IMR-90 (cell line): ENCODE measurements around the gene CFAP299. TPM values are rescaled to one million over a fixed set of nuclear protein-coding genes. Genes with fewer than 3 reads are reported as not detected.

Experiments
- ATAC-seq: fragments of 200-7000 bp; cut with Tn5 transposase; 2 replicates; pipeline ENCODE4 v1.9.1; 2020; ENCODE audit warnings: low read depth, mild to moderate bottlenecking, moderate library complexity
- BruUV-seq: library from RNA; stranded (reverse); fragments of 400-500 nt; replicated peaks from 2 replicates; lab custom pipeline; 2021; lab: Mats Ljungman, UMichigan
- CTCF ChIA-PET: fragments of 300-600 bp; formaldehyde crosslinking; extraction: SDS; loops from one replicate; lab custom pipeline; 2021; ENCODE audit warnings: antibody characterized with exemption; lab: Yijun Ruan, JAX
- POLR2A ChIA-PET: fragments of 300-600 bp; sonication (Branson Sonifier 250); formaldehyde crosslinking; loops from one replicate; lab custom pipeline; 2022; ENCODE audit warnings: antibody characterized with exemption; ENCODE audit not compliant: unreplicated experiment; lab: Charles Lee
- DNase-seq: peaks from one replicate; pipeline ENCODE4 v3.0.0; 2013
- H2AFZ ChIP-seq: replicated peaks from 2 replicates; pipeline ENCODE3; 2013; ENCODE audit warnings: low read length, mild to moderate bottlenecking; ENCODE audit not compliant: poor library complexity
- H2AK5ac ChIP-seq: 2 replicates; pipeline ENCODE4 v1.6.1; 2013; ENCODE audit warnings: low read depth, low read length, inconsistent platforms
- H2AK9ac ChIP-seq: replicated peaks from 2 replicates; pipeline ENCODE3; 2013; ENCODE audit warnings: mild to moderate bottlenecking, low read depth, low read length, moderate library complexity; ENCODE audit not compliant: poor library complexity
- H2BK120ac ChIP-seq: 2 replicates; pipeline ENCODE4 v1.6.1; 2013; ENCODE audit warnings: low read depth, low read length, inconsistent platforms
- H2BK15ac ChIP-seq: 3 replicates; pipeline ENCODE4 v1.6.1; 2013; ENCODE audit warnings: low read depth, low read length, inconsistent platforms
- H2BK20ac ChIP-seq: 2 replicates; pipeline ENCODE4 v1.6.1; 2013; ENCODE audit warnings: low read depth, mild to moderate bottlenecking, inconsistent platforms, low read length, moderate library complexity
- H2BK5ac ChIP-seq: 2 replicates; pipeline ENCODE4 v1.6.1; 2013; ENCODE audit warnings: mild to moderate bottlenecking, low read depth, low read length, inconsistent platforms; ENCODE audit not compliant: poor library complexity, severe bottlenecking
- H3K14ac ChIP-seq: replicated peaks from 2 replicates; pipeline ENCODE4 v1.6.1; 2013; ENCODE audit warnings: low read depth, low read length, inconsistent platforms
- H3K18ac ChIP-seq: 2 replicates; pipeline ENCODE4 v1.6.1; 2013; ENCODE audit warnings: low read depth, low read length, control low read depth
- H3K23ac ChIP-seq: 2 replicates; pipeline ENCODE4 v1.6.1; 2013; ENCODE audit warnings: low read depth, low read length, inconsistent platforms
- H3K27ac ChIP-seq: 2 replicates; pipeline ENCODE4 v1.5.1; 2013; ENCODE audit warnings: mild to moderate bottlenecking, control low read depth, low read length; ENCODE audit not compliant: insufficient read depth
- H3K27me3 ChIP-seq: 2 replicates; pipeline ENCODE4 v1.6.1; 2013; ENCODE audit warnings: low read length; ENCODE audit not compliant: control insufficient read depth, insufficient read depth
- H3K36me3 ChIP-seq: 2 replicates; pipeline ENCODE4 v1.6.1; 2013; ENCODE audit warnings: low read length, mixed read lengths; ENCODE audit not compliant: control insufficient read depth, insufficient read depth
- H3K4ac ChIP-seq: 2 replicates; pipeline ENCODE4 v1.6.1; 2013; ENCODE audit warnings: low read depth, low read length, inconsistent platforms
- H3K4me1 ChIP-seq: 2 replicates; pipeline ENCODE4 v1.6.1; 2013; ENCODE audit warnings: low read length, mixed read lengths; ENCODE audit not compliant: control insufficient read depth, insufficient read depth
- H3K4me2 ChIP-seq: 2 replicates; pipeline ENCODE4 v1.6.1; 2013; ENCODE audit warnings: low read depth, mild to moderate bottlenecking, control low read depth, low read length, moderate library complexity
- H3K4me3 ChIP-seq: 2 replicates; pipeline ENCODE4 v1.5.1; 2013; ENCODE audit warnings: low read depth, mild to moderate bottlenecking, control low read depth, low read length, moderate library complexity; ENCODE audit not compliant: insufficient read depth
- H3K56ac ChIP-seq: 2 replicates; pipeline ENCODE4 v1.6.1; 2013; ENCODE audit warnings: low read length, inconsistent platforms; ENCODE audit not compliant: insufficient read depth; ENCODE audit errors: extremely low read depth
- H3K79me1 ChIP-seq, 2 experiments: 2 replicates each; pipeline ENCODE4 v1.6.1; 2013; ENCODE audit warnings: low read length in 2 of 2, inconsistent platforms in 1 of 2, low read depth in 1 of 2
- H3K9ac ChIP-seq: 2 replicates; pipeline ENCODE4 v1.6.1; 2013; ENCODE audit warnings: low read depth, low read length, control low read depth
- H3K9me1 ChIP-seq: 2 replicates; pipeline ENCODE4 v1.6.1; 2013; ENCODE audit warnings: low read length, inconsistent platforms; ENCODE audit not compliant: insufficient read depth
- H3K9me3 ChIP-seq: 2 replicates; pipeline ENCODE4 v1.6.1; 2013; ENCODE audit warnings: low read length; ENCODE audit not compliant: control insufficient read depth, insufficient read depth
- H4K20me1 ChIP-seq: 2 replicates; pipeline ENCODE4 v1.6.1; 2013; ENCODE audit warnings: low read length, inconsistent platforms; ENCODE audit not compliant: insufficient read depth
- H4K5ac ChIP-seq: 2 replicates; pipeline ENCODE4 v1.6.1; 2013; ENCODE audit warnings: mild to moderate bottlenecking, low read depth, low read length, control low read depth
- H4K8ac ChIP-seq, 2 experiments: 2 replicates each; pipeline ENCODE4 v1.6.1; 2013; ENCODE audit warnings: low read depth in 2 of 2, low read length in 2 of 2, control low read depth in 1 of 2, inconsistent platforms in 1 of 2
- H4K91ac ChIP-seq: 2 replicates; pipeline ENCODE4 v1.6.1; 2013; ENCODE audit warnings: low read depth, low read length, inconsistent platforms; ENCODE audit not compliant: insufficient read depth
- CEBPB ChIP-seq: IDR thresholded peaks from 2 replicates; pipeline ENCODE4 v1.6.1; 2012; ENCODE audit warnings: low read depth, low read length, improper control_type of control experiment
- FOS ChIP-seq: fragments of 150-350 bp; IDR thresholded peaks from 2 replicates; pipeline ENCODE4 v1.6.1; 2016; ENCODE audit warnings: low read depth, low read length
- MAFK ChIP-seq: IDR thresholded peaks from 2 replicates; pipeline ENCODE4 v1.6.1; 2012; ENCODE audit warnings: low read depth, low read length, improper control_type of control experiment
- NFE2L2 ChIP-seq: fragments of 150-350 bp; IDR thresholded peaks from 2 replicates; pipeline ENCODE4 v1.6.1; 2016; ENCODE audit warnings: low read depth, mild to moderate bottlenecking, low read length
- WGBS, 2 experiments: methylation state at CpG; one replicate each; pipeline versions ENCODE4 v1.1.5 to v1.1.7; 2013; ENCODE audit warnings: missing lambda C conversion rate in 2 of 2; ENCODE audit not compliant: insufficient read length in 1 of 2; ENCODE audit errors: extremely low coverage in 2 of 2; 5-methylcytosine and 5-hydroxymethylcytosine counted together
- dilution Hi-C: fragments of 300-500 bp; cut with HindIII; formaldehyde crosslinking; loops from one replicate; pipeline ENCODE4 v1.14.3; 2018; ENCODE audit warnings: low sequenced_read_pairs; ENCODE audit not compliant: unreplicated experiment
- in situ Hi-C: fragments of 300-500 bp; cut with MboI; formaldehyde crosslinking; loops from 3 replicates; pipeline ENCODE4 v1.14.3; 2019; ENCODE audit warnings: low sequenced_read_pairs, inconsistent platforms, mixed read lengths
- intact Hi-C: fragments of 100-400 bp; cut with micrococcal nuclease; formaldehyde crosslinking; loops from 2 replicates; pipeline ENCODE4 v1.10.0; 2022
- polyA plus RNA-seq, 3 experiments: library from polyadenylated mRNA; depleted of rRNA; stranded (reverse); fragments of >200 nt; gene quantifications; 2 replicates each; pipeline ENCODE4 v1.2.3, GENCODE V29; 2012; ENCODE audit warnings: low replicate concordance in 1 of 3
- total RNA-seq: library from RNA; depleted of rRNA; stranded (reverse); fragments of >200 nt; gene quantifications from 2 replicates; pipeline ENCODE4 v1.2.3, GENCODE V29; 2012

Gene CFAP299
- total and polyA plus RNA-seq, 2 of the 4 experiments (the other 2 are of a cell fraction) = 1.0 to 1.1 TPM

GRCh38 chr4:80309294-80310004 lies 26.1 kb upstream of the CFAP299 start:
- peak; percentile 71 for ATAC-seq
- Histone ChIP-seq H4K8ac (peak overlapping the region; percentile 72 to 83), H3K9me3 (no peaks in the 10 kb centered on the region), H3K4me1 (peaks cover 14% of the 10 kb centered on the region), H3K27me3 (no peaks in the 10 kb centered on the region), H4K5ac (peak overlapping the region; percentile 93), H2BK120ac (peak overlapping the region; percentile 93), H3K36me3 (no peaks in the 10 kb centered on the region), H3K4me2 (peak overlapping the region; percentile 93), H3K56ac (peak overlapping the region; percentile 84), H2BK15ac (peak overlapping the region; percentile 85), H3K23ac (peak overlapping the region; percentile 96), H3K18ac (peak overlapping the region; percentile 98), H3K14ac (peak overlapping the region; percentile 89), H2AK9ac (no peak overlapping the region), H2AFZ (no peak overlapping the region), H3K79me1 (peaks cover 3 to 32% of the 10 kb centered on the region in 2 experiments; a peak in 3 of 4 replicates), H3K27ac (peak overlapping the region; percentile 83), H2BK5ac (peak overlapping the region; percentile 98), H3K9me1 (peaks cover 3% of the 10 kb centered on the region; the same call in 1 of the 2 replicates), H3K4me3 (no peak overlapping the region), H2AK5ac (peak overlapping the region; percentile 91), H4K91ac (peak overlapping the region; percentile 84), H3K9ac (peak overlapping the region; percentile 39; the same call in 1 of the 2 replicates), H3K4ac (peak overlapping the region; percentile 91), H2BK20ac (peak overlapping the region; percentile 87), H4K20me1 (no peaks in the 10 kb centered on the region)
- BruUV-seq = no TSS peak
- TF ChIP-seq FOS (peak; percentile 90), CEBPB (peak; percentile 59; the same call in 1 of the 2 replicates), NFE2L2 (no peak), MAFK (0 out of 2 replicates have a peak, but pooled peaks have one; percentile 2)
- no CpG with 5 or more reads among the region's 5 CpGs for WGBS, 2 experiments
- peak; percentile 96 for DNase-seq
- intact Hi-C loops = loop anchor here (2.0 to 5.0 kb wide), 2 partner anchors 41 to 72 kb away; no protein-coding TSS in a partner anchor
- POLR2A ChIA-PET = no interaction called here
- in situ Hi-C loops = no loop called here
- dilution Hi-C loops = no loop called here
- CTCF ChIA-PET = interaction anchor here (1.9 kb wide), 1 partner anchor 14 kb away, joined by 6 read pairs; no protein-coding TSS in a partner anchor
